ENCODE results near the gene RPTOR. TPM values are rescaled to one million over a fixed set of nuclear protein-coding genes. Genes with fewer than 3 reads are reported as not detected.

The RPTOR gene
- total RNA-seq, 1 donor, result 27.9 TPM

GRCh38 chr17:80863626-80864025 is 319.0 kb downstream of the RPTOR start:
- Histone ChIP-seq H3K4me1 (ENCODE audit: insufficient read depth, low read length) (peaks cover 17% of the 10 kb centered on the region), H2AFZ (ENCODE audit: low read length) (no peak overlapping the region), H3K36me3 (ENCODE audit: insufficient read depth, low read length) (peaks cover 6% of the 10 kb centered on the region), H3K4me2 (ENCODE audit: insufficient read depth, low read length) (no peak overlapping the region), H4K20me1 (ENCODE audit: insufficient read depth, low read length) (no peaks in the 10 kb centered on the region), H3K79me2 (ENCODE audit: insufficient read depth, low read length) (no peaks in the 10 kb centered on the region), H3K27ac (ENCODE audit: low read depth, low read length) (no peak overlapping the region), H3K4me3 (ENCODE audit: insufficient read depth, low read length) (no peak overlapping the region), H3K27me3 (ENCODE audit: insufficient read depth, low read length) (no peaks in the 10 kb centered on the region), H3K9me3 (ENCODE audit: low read depth, low read length) (no peaks in the 10 kb centered on the region)
- TF ChIP-seq CTCF (IDR thresholded peaks at IDR 0.05; ENCODE audit: extremely low read depth, low read depth, low read length), result no peak
- DNase-seq (ENCODE audit: insufficient read length, low spot score, missing footprints), result no peak

- TF ChIP-seq CTCF (IDR thresholded peaks at IDR 0.05; ENCODE audit: extremely low read depth, low read depth, low read length), result no peak
- H3K79me2 ChIP-seq (ENCODE audit: insufficient read depth, low read length), result no peaks in the 10 kb centered on the region
- no peak for DNase-seq (ENCODE audit: insufficient read length, low spot score, missing footprints)
- H4K20me1 ChIP-seq (ENCODE audit: insufficient read depth, low read length), result no peaks in the 10 kb centered on the region
- H3K9me3 ChIP-seq (ENCODE audit: low read depth, low read length), result no peaks in the 10 kb centered on the region
- peaks cover 6% of the 10 kb centered on the region for H3K4me1 ChIP-seq (ENCODE audit: insufficient read depth, low read length)
- no peak overlapping the region for H3K4me3 ChIP-seq (ENCODE audit: insufficient read depth, low read length)
- no peak overlapping the region for H2AFZ ChIP-seq (ENCODE audit: low read length)
- H3K4me2 ChIP-seq (ENCODE audit: insufficient read depth, low read length), result no peak overlapping the region
- no peaks in the 10 kb centered on the region for H3K27me3 ChIP-seq (ENCODE audit: insufficient read depth, low read length)
- no peak overlapping the region for H3K27ac ChIP-seq (ENCODE audit: low read depth, low read length)
- H3K36me3 ChIP-seq (ENCODE audit: insufficient read depth, low read length), result peaks cover 6% of the 10 kb centered on the region
These were observed 320.1 kb downstream of the RPTOR start for GRCh38 chr17:80864751-80865150.

DNA sequence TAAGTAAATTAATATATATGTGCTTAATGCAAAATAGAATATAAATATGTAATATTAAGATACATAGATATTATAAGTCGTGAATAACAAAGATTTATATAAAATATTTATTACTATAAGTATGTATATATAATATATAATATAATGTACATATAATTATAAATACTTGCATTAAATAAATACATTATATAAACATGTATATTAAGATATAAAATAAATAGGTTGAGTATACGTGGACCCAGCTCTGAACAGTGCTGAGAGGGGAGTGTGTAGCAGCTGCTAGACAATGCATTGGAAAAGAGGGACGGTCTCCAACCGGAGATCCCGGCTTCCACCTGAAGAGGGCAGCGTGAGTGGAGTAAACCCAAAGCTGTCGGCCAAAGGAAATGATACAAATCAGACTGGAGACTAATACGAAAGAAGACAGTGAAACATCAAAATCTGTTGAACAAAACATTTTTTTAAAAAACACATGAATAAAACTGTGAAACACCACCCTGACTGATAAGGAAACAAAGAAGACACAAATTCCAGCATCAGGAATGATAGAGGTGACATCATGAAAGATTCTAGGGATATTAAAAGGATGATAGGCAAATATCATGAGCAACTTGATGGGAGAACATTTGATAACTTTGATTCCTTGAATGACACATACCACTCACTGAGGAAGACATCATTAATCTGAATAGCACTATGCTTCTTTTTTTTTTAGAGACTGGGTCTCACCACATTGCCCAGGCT is 321.6 kb downstream of the RPTOR start:
- Histone ChIP-seq H4K20me1 (ENCODE audit: insufficient read depth, low read length) (no peaks in the 10 kb centered on the region), H3K4me1 (ENCODE audit: insufficient read depth, low read length) (peaks cover 5% of the 10 kb centered on the region), H3K4me3 (ENCODE audit: insufficient read depth, low read length) (no peak overlapping the region), H3K36me3 (ENCODE audit: insufficient read depth, low read length) (peaks cover 2% of the 10 kb centered on the region), H3K27ac (ENCODE audit: low read depth, low read length) (no peak overlapping the region), H3K4me2 (ENCODE audit: insufficient read depth, low read length) (no peak overlapping the region), H3K79me2 (ENCODE audit: insufficient read depth, low read length) (no peaks in the 10 kb centered on the region), H3K27me3 (ENCODE audit: insufficient read depth, low read length) (no peaks in the 10 kb centered on the region), H2AFZ (ENCODE audit: low read length) (no peak overlapping the region), H3K9me3 (ENCODE audit: low read depth, low read length) (no peaks in the 10 kb centered on the region)
- TF ChIP-seq CTCF (IDR thresholded peaks at IDR 0.05; ENCODE audit: extremely low read depth, low read depth, low read length), result peak; percentile 86
- no peak for DNase-seq (ENCODE audit: insufficient read length, low spot score, missing footprints)

GRCh38 chr17:80868022-80868609 is 323.5 kb downstream of the RPTOR start:
- TF ChIP-seq CTCF (IDR thresholded peaks at IDR 0.05; ENCODE audit: extremely low read depth, low read depth, low read length), result no peak
- H3K4me2 ChIP-seq (ENCODE audit: insufficient read depth, low read length), result no peak overlapping the region
- H4K20me1 ChIP-seq (ENCODE audit: insufficient read depth, low read length), result no peaks in the 10 kb centered on the region
- no peaks in the 10 kb centered on the region for H3K79me2 ChIP-seq (ENCODE audit: insufficient read depth, low read length)
- H2AFZ ChIP-seq (ENCODE audit: low read length), result no peak overlapping the region
- no peak overlapping the region for H3K27ac ChIP-seq (ENCODE audit: low read depth, low read length)
- H3K4me3 ChIP-seq (ENCODE audit: insufficient read depth, low read length), result no peak overlapping the region
- peaks cover 5% of the 10 kb centered on the region for H3K4me1 ChIP-seq (ENCODE audit: insufficient read depth, low read length)
- DNase-seq (ENCODE audit: insufficient read length, low spot score, missing footprints), result peak; percentile 8
- H3K9me3 ChIP-seq (ENCODE audit: low read depth, low read length), result no peaks in the 10 kb centered on the region
- H3K36me3 ChIP-seq (ENCODE audit: insufficient read depth, low read length), result no peaks in the 10 kb centered on the region
- no peaks in the 10 kb centered on the region for H3K27me3 ChIP-seq (ENCODE audit: insufficient read depth, low read length)
